Pons (tissue), 1 donor: ENCODE results near the gene MAVS.
A peak's percentile ranks its signal among the peaks of the same experiment; 100 is the strongest.
"Not testable (repeated sequence)": the region's sequence is repeated elsewhere in the genome, so short reads cannot be mapped to it uniquely, and the experiment has no call there.

Experiments used
- DNase-seq: peaks from one replicate; pipeline ENCODE4 v3.0.0-alpha.2; 2016; ENCODE audit warnings: low spot score

The MAVS gene

DNA sequence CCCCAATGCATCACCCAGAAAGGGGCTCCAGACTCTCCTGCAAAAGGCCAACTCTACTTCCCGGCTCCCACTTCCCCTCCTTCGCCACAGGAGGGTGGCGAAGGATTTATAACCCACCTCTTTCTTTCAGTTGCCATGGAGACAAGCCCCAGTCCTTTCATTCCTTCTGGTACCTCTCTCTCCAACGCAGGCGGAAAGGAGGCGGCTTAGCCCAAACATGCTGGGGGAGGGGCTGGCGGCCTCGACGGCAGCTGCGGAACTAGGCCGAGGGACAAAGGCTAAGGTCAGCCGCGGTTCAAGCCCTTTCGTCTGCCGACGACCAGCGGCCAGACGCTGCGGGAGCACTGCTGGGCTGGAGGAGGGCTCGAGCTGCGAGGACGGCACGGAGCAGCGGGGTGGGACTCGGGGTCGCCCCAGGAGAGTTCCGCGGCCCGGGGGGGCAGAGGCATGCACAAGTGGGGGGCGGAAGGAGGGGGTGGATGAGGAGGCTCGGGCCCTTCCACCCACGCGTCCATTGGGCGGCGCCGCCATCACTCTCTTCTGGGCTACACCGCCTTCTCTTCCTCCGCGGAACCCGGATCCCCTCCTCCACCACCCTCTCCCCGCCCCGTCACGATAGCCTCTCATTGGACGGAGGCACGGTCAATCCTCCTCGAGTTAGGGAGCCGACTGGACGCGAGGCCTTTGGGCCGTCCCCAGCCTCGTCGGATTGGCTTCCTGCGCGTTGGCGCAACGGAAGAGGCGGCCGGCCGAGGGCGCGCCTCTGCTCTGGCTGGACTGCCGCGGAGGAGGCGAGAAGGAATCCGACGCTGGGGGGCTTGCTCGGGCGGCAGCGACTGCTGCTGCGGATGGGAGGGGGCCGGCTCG, 42.2 kb downstream of the MAVS start, which contains the start of gene PANK2:
TSS of gene PANK2 (plus strand) at position 766 of the 867 bp plus-strand sequence.
- DNase-seq: peak; percentile 99

DNA sequence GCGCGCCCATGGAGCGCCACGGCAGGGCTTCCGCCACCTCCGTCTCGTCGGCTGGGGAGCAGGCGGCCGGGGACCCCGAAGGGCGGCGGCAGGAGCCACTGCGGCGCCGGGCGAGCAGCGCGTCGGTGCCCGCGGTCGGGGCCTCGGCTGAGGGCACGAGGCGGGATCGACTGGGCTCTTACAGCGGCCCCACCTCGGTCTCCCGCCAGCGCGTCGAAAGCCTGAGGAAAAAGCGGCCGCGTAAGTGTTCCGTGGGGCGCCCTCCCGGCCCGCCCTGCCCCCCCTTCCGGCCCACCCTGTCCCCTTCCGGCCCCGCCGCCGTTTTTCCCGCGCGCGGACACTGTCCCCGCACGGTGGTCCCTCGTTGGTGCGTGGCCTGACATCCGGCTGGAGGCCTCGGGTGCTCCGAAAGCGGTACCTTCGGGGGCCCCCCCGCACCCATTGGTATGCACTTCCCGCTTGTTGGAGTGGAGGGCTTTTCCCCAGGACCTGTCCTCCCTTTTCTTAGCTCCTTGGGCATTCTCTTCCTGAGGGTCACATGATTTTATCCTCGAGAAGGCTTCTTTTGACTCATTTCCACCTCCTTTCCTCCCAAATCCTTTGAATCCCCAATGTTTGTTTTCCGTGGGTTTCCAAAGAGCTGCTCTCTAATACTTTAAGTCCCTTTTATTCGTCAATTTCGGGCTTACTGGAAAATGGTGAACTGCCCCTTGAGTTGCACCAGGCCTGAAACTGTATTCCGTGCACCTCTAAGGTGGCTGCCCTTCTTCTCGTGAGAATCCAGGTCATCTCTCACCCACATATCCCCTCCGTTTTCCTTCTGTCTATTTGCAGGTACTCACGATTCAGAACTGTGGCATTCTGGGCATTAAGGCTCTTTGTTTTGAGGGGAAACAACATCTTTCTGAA, 43.1 kb downstream of the MAVS start:
- peak; percentile 50 for DNase-seq

DNA sequence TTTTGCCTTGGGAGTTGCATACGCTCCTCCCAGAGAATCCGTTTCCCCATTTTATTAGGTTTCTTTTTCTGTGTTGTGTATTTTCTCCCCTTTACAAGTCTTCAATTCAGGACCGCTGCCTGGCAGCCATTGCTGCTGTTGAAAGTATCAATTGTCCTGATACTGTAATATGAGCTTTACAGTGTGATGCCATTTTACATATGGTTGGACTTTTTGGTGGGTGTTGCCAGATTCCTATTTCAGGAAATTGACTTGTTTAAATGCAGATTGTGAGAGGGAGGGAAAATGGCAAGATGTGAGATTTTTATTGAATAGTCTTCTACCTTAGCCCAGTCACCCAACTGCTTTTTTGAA, 43.7 kb downstream of the MAVS start:
- no peak for DNase-seq

DNA sequence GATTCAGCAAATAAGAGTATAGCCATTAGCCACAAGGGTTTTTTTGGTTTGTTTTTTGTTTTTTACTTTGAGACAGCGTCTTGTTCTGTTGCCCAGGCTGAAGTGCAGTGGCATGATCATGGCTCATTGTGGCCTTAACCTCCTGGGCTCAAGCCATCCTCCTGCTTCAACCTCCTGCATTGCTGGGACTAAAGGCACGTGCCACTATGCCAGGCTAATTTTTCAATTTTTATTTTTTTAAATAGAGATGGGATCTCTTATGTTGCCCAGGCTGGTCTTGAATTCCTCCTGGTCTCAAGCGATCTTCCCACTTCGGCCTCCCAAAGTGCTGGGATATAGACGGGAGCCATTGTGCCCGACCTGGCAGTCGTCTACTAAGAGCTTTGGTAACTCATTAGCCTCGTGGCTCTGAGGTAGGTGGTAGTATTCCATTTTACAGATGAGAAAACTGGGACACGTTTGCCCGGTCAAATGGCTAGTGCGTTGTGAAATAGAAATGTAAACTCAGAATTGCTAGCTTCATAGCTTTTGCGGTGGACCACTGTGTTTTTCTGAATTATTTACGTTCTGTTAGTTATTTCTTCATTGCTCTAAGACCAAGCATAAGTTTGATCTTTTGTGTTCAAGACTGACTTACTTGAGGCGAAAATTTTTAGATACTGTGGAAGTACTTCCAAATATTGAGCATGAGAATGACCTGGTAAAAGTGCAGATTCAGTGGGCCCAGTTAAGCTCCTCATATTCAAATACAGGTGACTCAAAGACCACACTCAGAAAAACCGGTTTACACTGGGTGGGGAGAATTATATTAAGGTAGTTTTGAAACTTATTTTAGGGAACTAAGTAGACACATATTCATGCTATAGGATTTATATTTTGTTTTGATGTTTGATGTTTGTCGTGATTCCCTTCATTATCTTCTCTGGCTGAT, 44.6 kb downstream of the MAVS start:
- no peak for DNase-seq

DNA sequence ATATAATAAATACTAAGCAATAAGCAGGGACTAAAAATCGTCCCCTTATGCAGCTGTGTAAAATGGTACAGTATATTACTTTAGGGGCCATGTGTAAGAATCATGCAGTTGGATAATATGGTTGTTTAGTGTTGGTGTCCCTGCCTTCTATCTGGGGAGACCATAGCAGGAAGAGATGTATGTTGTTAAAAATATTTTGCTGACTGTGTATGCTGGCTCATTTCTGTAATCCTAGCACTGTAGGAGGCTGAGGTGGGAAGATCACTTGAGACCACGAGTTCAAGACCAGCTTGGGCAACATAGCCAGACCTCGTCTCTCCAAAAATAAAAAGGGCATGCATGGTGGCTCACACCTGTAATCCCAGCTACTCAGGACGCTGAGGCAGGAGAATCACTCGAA, 48.2 kb downstream of the MAVS start:
- DNase-seq: no peak

DNA sequence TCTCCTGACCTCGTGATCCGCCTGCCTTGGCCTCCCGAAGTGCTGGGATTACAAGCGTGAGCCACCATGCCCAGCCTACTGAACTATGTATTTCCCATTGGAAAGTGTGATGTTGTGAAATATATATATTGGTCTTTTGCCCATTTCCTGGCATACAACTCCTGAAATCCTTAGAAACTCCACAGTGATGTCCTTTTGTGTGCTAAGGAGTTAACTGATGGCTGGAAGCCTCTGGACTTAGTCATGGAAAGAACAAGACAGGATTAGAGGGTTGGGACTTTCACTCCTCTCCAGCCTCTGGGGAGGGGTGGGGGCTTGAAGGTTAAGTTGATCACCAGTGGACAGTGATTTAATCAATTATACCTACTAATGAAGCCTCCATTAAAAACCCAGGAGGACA, 49.7 kb downstream of the MAVS start:
- DNase-seq: no peak

DNA sequence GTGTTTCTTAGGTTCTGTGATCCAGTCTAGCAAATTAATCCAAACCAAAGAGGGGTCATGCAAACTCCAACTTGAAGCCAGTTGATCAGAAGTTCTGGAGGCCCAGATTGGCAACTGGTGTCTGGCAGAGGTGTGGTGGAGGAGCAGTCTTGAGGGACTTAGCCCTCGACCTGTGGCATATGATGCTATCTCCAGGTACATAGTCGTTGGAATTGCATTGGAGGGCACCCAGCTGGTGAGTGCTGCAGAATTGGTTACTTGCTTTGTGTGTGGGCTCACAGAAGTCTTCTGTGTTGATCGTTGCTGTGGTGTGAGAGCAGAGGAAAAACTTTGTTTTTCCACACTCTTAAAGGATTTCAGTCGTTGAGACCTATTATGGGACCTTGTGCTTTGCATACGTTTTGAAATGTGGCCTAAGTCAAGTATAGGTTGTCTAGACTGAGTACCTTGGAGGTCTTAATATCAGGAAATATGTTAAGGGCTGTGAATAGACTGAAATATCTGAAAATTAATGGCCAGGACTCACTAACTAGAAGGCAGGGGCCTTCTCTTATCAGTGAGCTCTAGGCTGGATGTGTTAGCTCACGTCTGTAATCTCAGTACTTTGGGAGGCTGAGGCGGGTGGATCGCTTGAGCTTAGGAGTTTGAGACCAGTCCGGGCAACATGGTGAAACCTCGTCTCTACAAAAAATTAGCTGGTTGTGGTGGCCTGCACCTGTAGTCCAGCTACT, 50.4 kb downstream of the MAVS start:
- DNase-seq: no peak

DNA sequence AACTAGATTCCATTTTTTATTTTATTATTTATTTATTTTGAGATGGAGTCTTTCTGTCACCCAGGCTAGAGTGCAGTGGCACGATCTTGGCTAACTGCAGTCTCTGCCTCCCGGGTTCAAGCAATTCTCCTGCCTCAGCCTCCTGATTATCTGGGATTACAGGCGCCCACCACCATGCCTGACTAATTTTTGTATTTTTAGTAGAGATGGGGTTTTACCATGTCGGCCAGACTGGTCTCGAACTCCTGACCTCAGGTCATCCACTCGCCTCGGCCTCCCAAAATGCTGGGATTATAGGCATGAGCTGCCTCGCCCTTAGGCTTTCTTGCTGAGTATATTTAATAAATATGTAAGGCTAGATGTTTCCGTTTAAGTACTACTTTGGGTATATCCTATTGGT, 51.5 kb downstream of the MAVS start:
- not testable (repeated sequence) for DNase-seq

DNA sequence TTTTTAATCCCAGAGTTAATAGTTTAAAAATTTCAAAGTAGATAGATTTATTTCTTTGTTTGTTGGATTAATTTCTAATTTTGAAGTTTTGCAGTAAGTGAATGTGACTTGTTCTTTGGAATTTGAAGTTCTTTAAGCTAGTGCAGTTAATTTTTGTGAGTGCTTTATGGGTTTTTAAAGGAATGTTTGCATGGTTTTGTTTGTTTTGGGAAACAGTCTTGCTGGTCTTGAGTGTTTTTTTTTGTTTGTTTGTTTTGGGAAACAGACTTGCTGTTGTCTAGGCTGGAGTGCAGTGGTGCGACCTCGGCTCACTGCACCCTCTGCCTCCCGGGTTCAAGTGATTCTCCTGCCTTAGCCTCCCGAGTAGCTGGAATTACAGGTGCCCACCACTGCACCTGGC, 52.0 kb downstream of the MAVS start:
- DNase-seq: no peak

DNA sequence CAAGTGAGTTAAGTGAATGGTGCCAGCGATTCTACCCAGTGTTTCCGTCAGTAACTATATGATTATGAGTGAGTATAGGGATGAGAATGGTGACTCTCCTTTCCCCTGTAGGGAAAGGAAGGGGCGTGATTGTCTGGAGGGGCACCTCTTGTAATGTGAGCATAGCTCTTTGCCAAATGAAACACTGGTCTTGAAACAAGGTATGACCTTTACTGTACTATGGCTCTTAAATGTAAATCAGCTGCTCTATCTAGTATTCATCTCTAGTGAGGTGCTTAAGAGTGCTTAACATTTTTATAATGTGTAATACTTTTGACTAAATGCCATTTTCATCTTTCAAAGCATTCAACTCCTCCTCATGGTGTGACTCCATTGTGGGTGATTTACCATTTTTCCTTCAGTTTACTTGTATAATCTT, 53.6 kb downstream of the MAVS start:
- no peak for DNase-seq

DNA sequence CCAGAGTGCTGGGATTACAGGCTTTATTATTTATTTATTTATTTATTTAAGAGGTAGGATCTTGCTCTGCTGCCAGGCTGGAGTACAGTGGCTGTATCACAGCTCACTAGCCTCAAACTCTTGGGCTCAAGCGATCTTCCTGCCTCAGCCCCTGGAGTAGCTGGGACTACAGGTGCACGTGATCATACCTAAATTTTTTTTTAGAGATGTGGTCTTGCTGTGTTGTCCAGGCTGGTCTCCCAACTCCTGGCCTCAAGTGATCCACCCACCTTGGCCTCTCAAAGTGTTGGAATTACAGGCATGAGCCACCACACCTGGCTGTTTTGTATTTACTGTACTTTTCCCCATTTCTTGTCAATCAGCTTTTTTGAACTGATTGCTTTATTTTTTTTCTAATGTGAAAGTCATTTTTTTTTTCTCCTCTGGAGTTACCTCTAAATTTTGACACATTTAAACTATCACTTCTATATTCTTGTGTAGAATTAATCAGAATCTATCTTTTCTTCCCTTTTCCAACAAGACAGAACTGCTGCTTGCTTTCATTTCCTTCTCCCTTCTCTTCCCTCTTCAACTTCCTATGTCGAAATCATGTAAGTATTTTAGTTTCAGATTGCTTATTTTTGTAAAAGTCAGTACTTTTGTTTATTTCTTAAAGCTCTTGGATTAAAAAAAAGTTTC, 54.5 kb downstream of the MAVS start:
- DNase-seq: peak; percentile 75

DNA sequence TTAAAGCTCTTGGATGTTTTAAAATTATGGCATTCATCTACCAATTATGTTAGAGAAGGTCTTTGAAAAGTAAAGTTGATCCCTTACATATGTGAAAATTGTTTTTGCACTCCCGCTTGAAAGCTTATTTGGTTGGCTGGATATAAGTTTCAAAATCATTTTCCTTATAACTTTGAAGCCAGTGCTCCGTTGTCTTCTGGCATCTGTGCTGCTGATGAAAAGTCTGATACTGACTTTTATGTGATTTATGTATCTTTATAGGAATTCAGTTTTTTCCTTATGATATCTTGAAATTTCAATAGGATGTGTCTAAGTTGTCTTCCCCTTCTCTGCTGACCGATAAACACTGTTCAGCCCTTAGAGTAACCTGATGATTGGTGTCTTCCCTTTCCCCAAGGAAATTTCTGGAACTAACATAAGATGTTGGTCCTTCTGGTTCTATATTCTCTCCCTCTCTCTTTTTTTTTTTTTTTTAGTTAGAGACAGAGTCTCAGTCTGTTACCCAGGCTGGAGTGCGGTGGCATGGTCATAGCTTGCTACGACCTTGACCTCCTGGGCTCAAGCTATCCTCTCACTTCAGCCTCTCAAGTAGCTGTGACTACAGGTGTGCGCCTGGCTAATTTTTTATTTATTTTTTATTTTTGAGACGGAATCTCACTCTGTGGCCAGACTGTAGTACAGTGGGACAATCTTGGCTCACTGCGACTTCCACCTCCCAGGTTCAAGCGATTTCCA, 55.2 kb downstream of the MAVS start:
- DNase-seq: peak; percentile 49

DNA sequence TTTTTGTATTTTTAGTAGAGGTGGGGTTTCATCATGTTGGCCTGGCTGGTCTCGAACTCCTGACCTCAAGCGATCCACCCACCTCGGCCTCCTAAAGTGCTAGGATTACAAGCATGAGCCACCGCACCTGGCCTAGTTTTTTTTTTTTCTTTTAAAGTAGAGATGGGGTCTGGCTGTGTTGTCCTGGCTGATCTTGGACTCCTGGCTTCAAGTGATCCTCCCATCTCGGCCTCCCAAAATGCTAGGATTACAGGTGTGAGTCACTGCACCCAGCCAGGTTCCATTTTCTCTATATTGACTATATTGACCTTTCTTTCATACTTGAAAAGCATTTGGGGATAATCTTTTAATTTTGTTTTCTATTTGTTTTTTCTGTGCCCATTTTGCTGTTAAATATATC, 55.8 kb downstream of the MAVS start:
- no peak for DNase-seq

DNA sequence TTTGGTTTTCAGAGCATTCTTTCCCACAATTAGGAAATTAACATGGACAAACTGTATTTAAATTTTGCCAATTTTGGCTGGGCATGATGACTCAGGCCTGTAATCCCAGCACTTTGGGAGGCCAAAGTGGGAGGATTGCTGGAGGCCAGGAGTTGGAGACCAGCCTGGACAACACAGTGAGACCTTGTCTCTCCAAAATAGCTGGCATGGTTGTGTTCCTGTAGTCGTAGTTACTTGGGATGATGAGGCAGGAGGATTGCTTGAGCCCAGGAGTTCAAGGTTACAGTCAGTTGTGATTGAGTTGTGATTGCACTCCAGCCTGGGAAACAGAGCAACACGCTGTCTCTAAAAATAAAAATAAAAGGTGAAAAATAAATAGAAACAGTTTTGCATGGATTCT, 57.6 kb downstream of the MAVS start:
- no peak for DNase-seq

DNA sequence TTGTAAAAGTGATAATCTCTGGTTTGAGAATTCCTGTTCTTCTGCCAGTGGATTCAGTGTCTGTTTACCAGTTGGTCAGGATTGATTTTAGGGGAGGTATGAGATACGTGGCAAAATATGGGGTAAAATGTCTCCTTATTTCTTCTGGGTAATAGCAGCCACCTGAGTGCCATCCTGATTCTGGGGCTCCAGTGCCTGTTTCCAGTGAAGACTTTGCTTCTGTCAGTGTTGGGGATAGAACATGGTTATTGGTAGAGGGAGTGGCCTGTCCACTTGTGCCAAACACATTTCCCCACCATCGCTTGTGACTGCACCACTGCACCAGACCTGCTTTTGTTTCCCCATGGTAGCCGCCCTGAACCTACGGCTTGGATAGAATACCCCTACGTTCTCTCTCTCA, 58.2 kb downstream of the MAVS start:
- no peak for DNase-seq

DNA sequence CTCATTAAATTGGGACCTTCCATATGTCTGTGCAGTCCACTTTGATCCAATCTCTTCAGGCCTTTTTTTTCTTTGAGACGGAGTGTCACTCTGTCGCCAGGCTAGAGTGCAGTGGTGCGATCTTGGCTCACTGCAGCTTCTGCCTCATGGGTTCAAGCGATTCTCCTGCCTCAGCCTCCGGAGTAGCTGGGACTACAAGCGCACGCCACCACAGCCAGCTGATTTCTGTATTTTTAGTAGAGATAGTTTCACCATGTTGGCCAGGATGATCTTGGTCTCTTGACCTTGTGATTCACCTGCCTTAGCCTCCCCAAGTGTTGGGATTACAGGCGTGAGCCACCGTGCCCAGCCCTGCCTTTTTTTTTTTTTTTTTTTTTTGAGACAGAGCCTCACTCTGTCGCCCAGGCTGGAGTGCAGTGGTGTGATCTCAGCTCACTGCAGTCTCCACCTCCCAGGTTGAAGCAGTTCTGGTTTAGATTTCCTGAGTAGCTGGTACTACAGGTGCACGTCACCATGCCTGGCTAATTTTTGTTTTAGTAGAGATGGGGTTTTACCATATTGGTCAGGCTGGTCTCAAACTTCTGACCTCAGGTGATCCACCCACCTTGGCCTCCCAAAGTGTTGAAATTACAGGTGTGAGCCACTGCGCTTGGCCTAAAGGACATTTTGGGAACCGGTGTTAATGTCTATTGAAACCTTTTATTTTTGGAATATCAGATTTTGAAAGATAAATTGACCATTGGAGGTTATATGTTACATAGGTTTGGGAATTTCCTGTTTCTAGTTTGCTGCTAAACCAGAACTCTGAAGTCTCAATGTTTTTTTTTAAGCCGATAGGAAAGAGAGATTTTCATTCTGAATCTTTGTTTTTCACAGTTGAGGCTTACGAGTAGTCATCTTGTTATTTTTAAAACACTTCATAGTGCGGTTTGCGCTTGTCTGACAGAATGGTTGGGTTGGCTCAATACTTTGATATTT, 60.4 kb downstream of the MAVS start:
- DNase-seq: not testable (repeated sequence)

DNA sequence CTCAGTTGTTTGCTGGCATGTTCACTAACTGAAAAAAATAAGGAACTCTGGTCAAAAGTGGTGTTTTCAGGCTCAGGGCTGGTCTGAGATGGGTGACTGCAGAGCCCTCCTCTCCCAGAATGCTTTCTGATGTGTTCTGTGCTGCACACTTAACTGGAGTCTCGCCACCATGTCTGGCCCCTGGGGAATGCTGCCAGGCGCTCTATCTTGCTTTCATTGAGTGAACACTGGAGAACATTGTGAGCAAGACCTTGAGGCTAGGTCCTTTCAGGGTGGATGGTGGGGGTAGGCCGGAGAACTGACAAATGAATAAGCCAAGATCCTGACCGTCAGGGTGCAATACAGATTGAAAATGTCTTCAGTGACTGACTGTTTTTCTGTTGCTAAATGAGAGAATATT, 62.0 kb downstream of the MAVS start:
- peak; percentile 51 for DNase-seq

DNA sequence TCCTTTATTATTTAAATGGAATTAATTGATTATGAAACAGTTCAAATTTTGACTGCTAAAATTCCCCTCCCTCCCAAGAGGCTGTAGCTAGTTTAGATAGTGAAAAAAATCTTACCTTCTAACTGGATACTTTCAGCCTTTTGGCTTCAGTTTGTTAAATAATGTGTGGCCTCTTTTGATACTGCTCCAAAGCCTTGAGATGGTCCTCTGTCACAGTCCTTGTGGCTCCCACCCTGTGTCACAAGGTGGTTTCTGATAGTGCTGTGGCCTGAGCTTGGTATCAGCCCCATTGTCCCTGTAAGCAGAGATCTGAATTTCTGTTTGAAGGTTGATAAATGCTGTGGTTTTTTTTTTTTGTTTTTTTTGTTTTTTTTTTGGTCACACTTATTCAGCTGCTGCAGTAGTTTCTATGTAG, 63.3 kb downstream of the MAVS start:
- no peak for DNase-seq

DNA sequence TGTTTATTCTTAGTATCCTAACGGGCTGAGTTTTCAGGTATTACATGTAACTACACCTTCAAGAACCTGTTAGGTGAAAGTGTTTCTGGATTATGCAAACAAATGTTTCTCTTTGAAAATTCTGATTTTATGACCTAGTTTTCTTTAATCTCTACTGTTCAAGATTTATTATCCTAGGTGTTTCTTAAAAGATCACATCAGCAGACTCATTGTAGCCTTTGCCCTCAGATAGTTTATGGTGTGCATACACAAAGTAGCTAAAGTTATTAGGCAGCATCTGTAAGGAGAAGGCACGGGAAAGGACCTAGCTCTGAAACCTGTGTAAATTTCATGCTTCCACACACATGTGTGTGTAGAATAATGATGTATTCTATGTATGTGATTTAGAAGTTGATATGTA, 64.2 kb downstream of the MAVS start:
- no peak for DNase-seq
